Adipocyte (in vitro differentiated cells): ENCODE measurements around the gene CAMKK2.
"Not testable (repeated sequence)": the region's sequence is repeated elsewhere in the genome, so short reads cannot be mapped to it uniquely, and the experiment has no call there.

ENCODE experiments used
- DNase-seq: peaks from one replicate; pipeline ENCODE4 v3.0.0-alpha.2; 2015; ENCODE audit warnings: low read depth
- H3K27me3 ChIP-seq: replicated peaks from 2 replicates; pipeline ENCODE4 v1.7.0; 2013; ENCODE audit warnings: mild to moderate bottlenecking, low read length, moderate library complexity; ENCODE audit not compliant: control insufficient read depth, insufficient read depth
- H3K36me3 ChIP-seq: 2 replicates; pipeline ENCODE4 v1.7.0; 2013; ENCODE audit warnings: low read length, mild to moderate bottlenecking, moderate library complexity; ENCODE audit not compliant: control insufficient read depth, insufficient read depth, severe bottlenecking
- H3K4me1 ChIP-seq: 2 replicates; pipeline ENCODE4 v1.7.0; 2013; ENCODE audit warnings: mild to moderate bottlenecking, low read length, moderate library complexity; ENCODE audit not compliant: control insufficient read depth, insufficient read depth
- H3K4me3 ChIP-seq: 2 replicates; pipeline ENCODE4 v1.7.0; 2013; ENCODE audit warnings: mild to moderate bottlenecking, low read length, moderate library complexity
- H3K9ac ChIP-seq: 2 replicates; pipeline ENCODE4 v1.7.0; 2013; ENCODE audit warnings: mild to moderate bottlenecking, low read length, moderate library complexity
- H3K9me3 ChIP-seq: 2 replicates; pipeline ENCODE4 v1.7.0; 2013; ENCODE audit warnings: mild to moderate bottlenecking, low read length, moderate library complexity; ENCODE audit not compliant: control insufficient read depth

CAMKK2 gene

DNA sequence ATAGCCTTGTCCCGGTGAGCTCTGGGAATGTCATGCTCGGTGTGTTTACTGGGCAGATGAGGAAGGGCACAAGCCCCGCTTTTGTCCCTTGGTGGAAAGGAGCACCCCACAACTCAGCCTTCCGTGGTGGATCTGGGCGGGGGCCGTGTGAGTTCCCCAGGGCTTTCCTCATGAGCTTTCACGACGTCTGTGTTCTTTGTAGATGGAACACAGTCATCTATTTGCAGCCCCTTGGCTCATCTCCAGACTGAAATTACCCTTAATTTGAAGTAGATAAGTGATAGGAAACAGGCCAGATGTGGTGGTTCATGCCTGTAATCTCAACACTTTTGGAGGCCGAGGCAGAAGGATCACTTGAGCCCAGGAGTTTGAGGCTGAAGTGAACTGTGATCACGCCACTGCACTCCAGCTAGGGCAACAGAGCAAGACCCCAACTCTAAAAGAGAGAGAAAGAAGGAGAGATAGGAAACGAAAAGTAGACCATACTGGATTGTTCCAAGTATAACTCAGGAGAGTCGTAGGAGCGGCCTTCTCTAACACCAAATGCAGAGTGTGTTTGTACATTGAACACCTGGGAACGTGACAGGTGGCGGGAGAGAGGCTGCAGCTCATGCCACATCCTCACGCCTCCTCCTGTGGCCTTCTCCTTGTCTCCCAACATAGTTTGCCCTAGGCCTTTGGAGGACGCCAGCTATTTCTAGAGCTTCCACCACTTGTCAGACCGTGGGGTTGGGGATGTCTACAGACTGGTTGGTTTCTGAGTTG lies 77.7 kb downstream of the CAMKK2 start:
- no peaks in the 10 kb centered on the region for H3K36me3 ChIP-seq
- no peak overlapping the region for H3K4me3 ChIP-seq
- H3K27me3 ChIP-seq, result no peaks in the 10 kb centered on the region
- H3K9ac ChIP-seq, result no peak overlapping the region
- DNase-seq, result no peak
- H3K9me3 ChIP-seq, result no peaks in the 10 kb centered on the region
- H3K4me1 ChIP-seq, result peaks cover 27% of the 10 kb centered on the region

DNA sequence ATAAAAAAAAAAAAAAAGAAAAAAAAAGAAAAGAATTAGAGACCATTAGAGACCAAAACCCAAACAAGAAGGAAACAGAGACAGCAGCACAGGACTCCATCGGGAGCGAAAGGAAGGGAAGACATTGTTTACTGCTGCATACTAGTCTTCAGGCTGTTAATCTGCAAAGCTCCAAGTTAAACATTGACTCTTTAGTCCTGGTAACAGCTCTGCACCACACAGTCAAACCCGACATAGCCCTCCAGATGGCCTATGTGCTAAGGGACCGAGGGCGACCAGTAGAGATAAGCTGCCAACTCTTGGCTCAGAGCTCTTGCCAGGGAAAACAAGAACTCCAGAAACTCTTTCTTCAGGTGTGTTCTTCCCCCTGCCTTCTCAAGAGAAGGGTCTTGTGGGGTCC lies 78.7 kb downstream of the CAMKK2 start:
- Histone ChIP-seq H3K4me3 (no peak overlapping the region), H3K9ac (no peak overlapping the region)
- no peak for DNase-seq

DNA sequence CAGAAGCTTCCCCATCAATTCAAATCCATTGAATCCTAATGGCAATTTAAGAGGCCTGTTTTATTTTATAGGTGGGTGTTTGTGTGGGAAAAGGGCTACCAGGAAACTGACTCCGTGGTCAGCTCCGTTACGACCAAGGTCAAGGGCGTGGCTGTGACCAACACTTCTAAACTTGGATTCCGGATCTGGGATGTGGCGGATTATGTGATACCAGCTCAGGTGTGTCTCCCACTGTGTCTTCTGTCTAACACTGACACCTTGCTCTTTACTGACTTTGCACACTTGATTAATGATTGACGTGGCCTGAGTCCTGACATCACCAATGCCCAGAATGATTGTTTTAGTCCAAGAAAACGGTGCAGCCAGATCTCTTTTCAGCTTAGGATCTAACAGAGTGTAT lies 79.4 kb downstream of the CAMKK2 start:
- DNase-seq, result no peak

More for the DNA sequence above, 78.7 kb downstream of the CAMKK2 start:
- Histone ChIP-seq H3K36me3 (no peaks in the 10 kb centered on the region), H3K27me3 (no peaks in the 10 kb centered on the region), H3K4me1 (peaks cover 27% of the 10 kb centered on the region), H3K9me3 (no peaks in the 10 kb centered on the region)

DNA sequence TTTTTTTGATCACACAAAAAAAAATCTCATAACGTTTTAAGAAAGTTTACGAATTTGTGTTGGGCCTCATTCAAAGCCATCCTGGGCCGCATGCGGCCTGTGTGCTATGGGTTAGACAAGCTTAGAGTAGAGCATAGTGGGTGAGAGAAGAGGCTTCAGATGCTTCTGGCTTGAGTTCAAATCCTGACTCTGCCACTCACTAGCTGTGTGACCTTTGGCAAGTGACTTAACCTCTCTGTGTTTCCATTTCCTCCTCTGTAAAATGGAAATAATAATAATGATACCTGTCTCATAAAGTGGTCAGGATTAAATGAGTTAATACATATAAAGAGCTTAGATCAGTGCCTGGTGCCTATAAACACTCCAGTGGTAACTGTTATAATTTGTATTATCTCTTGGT lies 80.4 kb downstream of the CAMKK2 start:
- no peak for DNase-seq
- no peaks in the 10 kb centered on the region for H3K27me3 ChIP-seq
- H3K4me3 ChIP-seq, result no peak overlapping the region
- no peak overlapping the region for H3K9ac ChIP-seq
- H3K9me3 ChIP-seq, result no peaks in the 10 kb centered on the region
- H3K4me1 ChIP-seq, result peaks cover 27% of the 10 kb centered on the region
- H3K36me3 ChIP-seq, result no peaks in the 10 kb centered on the region

More for the DNA sequence above, 79.4 kb downstream of the CAMKK2 start:
- H3K4me3 ChIP-seq, result no peak overlapping the region
- H3K9me3 ChIP-seq, result no peaks in the 10 kb centered on the region
- peaks cover 27% of the 10 kb centered on the region for H3K4me1 ChIP-seq
- no peaks in the 10 kb centered on the region for H3K27me3 ChIP-seq
- H3K36me3 ChIP-seq, result no peaks in the 10 kb centered on the region
- H3K9ac ChIP-seq, result no peak overlapping the region

DNA sequence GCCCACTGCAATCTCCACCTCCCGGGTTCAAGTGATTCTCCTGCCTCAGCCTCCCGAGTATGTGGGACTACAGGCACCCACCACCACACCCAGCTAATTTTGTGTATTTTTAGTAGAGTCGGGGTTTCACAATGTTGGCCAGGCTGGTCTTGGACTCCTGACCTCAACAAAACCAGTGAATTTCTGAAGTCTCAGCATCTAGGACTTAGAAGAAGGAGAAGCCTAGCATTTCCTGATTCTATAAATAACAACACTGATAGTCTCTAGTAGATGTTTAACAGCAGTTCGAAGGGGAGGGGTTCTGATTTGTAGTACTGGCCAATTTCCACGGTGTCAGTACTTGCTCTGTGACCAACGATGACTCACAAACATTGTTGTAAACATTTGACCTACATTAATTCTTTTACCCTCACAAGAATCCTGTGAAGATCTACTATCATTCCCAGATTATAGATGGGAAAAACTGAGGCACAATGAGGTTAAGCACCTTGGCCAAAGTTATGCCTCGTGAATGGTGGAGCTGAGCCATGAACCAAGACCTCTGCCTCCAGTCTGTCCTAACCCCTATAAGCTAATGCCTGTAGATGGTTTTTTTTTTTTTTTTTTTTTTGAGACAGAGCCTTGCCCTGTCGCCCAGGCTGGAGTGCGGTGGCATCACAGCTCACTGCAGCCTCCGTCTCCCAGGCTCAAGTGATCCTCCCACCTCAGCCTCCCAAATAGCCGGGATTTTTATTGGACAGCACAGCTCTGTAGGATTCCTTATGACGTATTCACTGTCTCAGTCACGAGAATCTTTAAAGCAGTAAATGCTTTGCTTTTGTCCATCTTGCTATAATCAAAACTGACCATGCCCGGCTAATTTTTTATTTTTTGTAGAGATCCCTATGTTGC lies 81.4 kb downstream of the CAMKK2 start:
- Histone ChIP-seq H3K9ac (no peak overlapping the region), H3K36me3 (no peaks in the 10 kb centered on the region), H3K27me3 (no peaks in the 10 kb centered on the region), H3K4me3 (peak overlapping the region; percentile 59), H3K4me1 (peaks cover 33% of the 10 kb centered on the region), H3K9me3 (no peaks in the 10 kb centered on the region)
- peak; percentile 75 for DNase-seq

DNA sequence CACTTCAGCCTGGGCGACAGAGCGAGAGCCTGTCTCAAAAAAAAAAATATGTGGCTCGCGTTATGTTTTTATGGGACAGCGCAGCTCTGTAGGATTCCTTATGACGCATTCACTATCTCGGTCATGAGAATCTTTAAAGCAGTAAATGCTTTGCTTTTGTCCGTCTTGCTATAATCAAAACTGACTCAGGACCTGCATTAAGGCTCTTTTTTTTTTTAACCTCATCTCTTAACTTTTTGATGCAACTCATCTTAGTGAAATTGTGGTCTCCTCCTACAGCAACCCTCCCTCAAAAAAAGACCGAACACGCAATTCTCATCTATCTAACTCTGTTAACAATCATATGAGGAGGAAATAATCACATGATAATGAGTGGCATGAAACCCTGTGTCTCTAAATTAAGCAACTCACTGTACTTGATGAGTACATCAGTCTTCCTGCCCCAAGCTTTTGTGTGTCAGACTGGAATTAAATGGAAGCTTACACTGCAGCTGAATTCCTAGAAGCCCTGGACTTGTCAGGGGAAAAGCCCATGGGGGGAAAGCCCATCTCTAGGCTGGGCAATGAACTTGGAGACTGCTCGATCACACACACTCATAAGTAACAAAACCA lies 82.2 kb downstream of the CAMKK2 start:
- Histone ChIP-seq H3K36me3 (no peaks in the 10 kb centered on the region), H3K27me3 (no peaks in the 10 kb centered on the region), H3K4me1 (peaks cover 28% of the 10 kb centered on the region), H3K9me3 (no peaks in the 10 kb centered on the region), H3K9ac (no peak overlapping the region), H3K4me3 (peak overlapping the region; percentile 19)
- peak; percentile 32 for DNase-seq

DNA sequence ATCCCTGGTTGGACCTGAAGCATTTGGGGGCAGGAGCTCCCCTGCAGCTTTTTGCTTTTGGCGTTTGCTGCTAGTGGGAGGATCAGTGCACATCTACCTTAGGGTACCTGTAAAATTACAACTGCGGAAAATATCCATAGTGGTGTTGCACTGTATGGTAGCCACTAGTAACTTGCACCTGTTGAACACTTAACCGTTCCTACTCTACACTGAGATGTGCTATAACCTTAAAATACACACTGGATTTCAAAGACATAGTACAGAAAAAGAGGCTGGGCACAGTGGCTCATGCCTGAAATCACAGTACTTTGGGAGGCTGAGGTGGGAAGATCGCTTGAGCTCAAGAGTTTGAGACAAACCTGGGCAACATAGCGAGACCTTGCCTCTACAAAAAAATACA lies 83.6 kb downstream of the CAMKK2 start:
- H3K4me1 ChIP-seq, result peaks cover 28% of the 10 kb centered on the region
- H3K9me3 ChIP-seq, result no peaks in the 10 kb centered on the region
- H3K27me3 ChIP-seq, result no peaks in the 10 kb centered on the region
- no peak overlapping the region for H3K9ac ChIP-seq
- no peak overlapping the region for H3K4me3 ChIP-seq
- no peaks in the 10 kb centered on the region for H3K36me3 ChIP-seq
- DNase-seq, result no peak

DNA sequence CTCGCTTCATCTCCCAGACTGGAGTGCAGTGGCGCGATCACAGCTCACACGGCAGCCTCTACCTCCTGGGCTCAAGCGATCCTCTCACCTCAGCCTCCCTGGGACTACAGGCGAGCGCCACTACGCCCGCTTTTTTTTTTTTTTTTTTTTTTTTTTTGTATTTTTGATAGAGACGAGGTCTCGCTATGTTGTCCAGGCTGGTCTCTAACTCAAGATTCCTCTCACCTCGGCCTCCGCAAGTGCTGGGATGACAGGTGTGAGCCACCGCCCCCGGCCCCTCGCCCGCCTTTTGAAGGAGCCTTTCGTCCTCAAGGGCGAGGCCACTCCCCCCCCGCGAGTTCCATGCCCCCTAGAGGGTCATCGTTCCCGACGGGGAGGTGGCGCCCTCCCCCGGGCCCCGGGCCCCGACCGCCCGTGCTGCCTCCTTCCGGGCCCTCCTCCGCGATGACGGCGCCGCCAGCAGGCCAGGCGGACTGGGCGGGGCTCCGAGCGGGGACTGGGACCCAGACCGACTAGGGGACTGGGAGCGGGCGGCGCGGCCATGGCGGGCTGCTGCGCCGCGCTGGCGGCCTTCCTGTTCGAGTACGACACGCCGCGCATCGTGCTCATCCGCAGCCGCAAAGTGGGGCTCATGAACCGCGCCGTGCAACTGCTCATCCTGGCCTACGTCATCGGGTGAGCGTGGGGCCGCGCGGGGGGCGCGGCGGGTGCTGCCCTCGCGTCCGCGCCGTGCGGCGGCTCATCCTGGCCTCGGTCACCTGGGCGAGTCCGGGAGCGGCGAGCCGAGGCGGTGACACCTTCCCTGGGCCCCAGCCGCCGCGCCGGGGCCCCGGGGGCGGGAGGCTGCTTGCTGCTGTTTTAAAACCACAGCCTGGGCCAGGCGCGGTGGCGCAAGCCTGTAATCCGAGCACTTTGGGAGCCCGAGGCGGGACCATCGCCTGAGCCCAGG lies 86.6 kb downstream of the CAMKK2 start, which contains the start of gene P2RX4:
P2RX4 (plus strand) TSS at position 506 of the 949 bp plus-strand sequence; CDS start at position 542, 36 bp downstream.
- Histone ChIP-seq H3K9me3 (no peaks in the 10 kb centered on the region), H3K27me3 (no peaks in the 10 kb centered on the region), H3K36me3 (no peaks in the 10 kb centered on the region), H3K9ac (peak within 1 kb of the TSS; percentile 91), H3K4me1 (peaks cover 18% of the 10 kb centered on the region), H3K4me3 (peak within 1 kb of the TSS; percentile 88)
- peak; percentile 84 for DNase-seq

DNA sequence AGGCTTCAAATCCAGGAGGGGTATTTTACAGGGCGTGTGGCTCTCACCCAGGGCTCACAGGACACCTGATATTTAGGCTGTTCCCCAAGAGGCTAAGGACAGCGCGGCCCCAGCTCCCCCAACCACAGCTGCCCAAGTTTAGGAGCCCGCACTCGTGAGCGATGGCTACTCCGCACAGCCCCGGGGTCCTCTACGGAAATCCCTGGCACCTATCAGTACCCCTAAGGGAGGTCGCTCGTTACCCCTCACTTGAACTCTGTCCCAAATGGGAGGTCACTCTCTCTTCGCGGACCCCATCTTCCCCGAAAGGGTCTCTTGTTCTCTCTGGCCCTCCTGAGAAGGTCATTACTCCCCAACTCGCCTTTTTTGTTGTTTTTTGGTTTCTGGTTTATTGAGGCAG lies 87.3 kb downstream of the CAMKK2 start:
- H3K9me3 ChIP-seq, result no peaks in the 10 kb centered on the region
- H3K4me1 ChIP-seq, result peaks cover 12% of the 10 kb centered on the region
- H3K9ac ChIP-seq, result no peak overlapping the region
- no peak for DNase-seq
- no peaks in the 10 kb centered on the region for H3K27me3 ChIP-seq
- no peaks in the 10 kb centered on the region for H3K36me3 ChIP-seq
- H3K4me3 ChIP-seq, result peak overlapping the region; percentile 88

DNA sequence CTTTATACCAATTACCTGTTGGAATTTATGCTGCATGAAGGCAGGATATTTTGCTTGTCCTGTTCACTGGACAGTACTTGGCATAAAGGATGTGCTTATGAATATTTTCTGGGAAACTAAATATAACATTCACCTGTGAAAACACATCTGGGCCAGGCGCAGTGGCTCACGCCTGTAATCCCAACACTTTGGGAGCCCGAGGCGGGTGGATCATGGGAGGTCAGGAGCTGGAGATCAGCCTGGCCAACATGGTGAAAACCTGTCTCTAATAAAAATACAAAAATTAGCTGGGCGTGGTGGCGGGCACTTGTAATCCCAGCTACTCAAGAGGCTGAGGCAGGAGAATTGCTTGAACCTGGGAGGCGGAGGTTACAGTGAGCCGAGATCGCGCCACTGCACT lies 87.9 kb downstream of the CAMKK2 start:
- H3K4me3 ChIP-seq, H3K9me3 ChIP-seq, H3K27me3 ChIP-seq, H3K36me3 ChIP-seq, H3K4me1 ChIP-seq, DNase-seq, H3K9ac ChIP-seq: not testable (repeated sequence)
